COR-L47 (cell line): Measurements from ENCODE around the gene COL12A1.

Experiments
- DNase-seq: peaks from one replicate; lab custom pipeline; 2025; lab: John Stamatoyannopoulos, UW

The COL12A1 gene

GRCh38 chr6:75176076-75176582 is 29.7 kb downstream of the COL12A1 start:
- no peak for DNase-seq

GRCh38 chr6:75171986-75172385 is 33.9 kb downstream of the COL12A1 start:
- DNase-seq, result no peak

- no peak for DNase-seq
These were observed 34.3 kb downstream of the COL12A1 start for GRCh38 chr6:75171567-75171966.

GRCh38 chr6:75170691-75171560 is 34.9 kb downstream of the COL12A1 start:
- DNase-seq, result no peak

- no peak for DNase-seq
These were observed 35.9 kb downstream of the COL12A1 start for GRCh38 chr6:75169689-75170586.

GRCh38 chr6:75167851-75168250 is 38.0 kb downstream of the COL12A1 start:
- no peak for DNase-seq

GRCh38 chr6:75167325-75167724 is 38.5 kb downstream of the COL12A1 start:
- no peak for DNase-seq

GRCh38 chr6:75166773-75167172 is 39.1 kb downstream of the COL12A1 start:
- DNase-seq, result no peak

- no peak for DNase-seq
These were observed 39.6 kb downstream of the COL12A1 start for GRCh38 chr6:75166236-75166635.

- DNase-seq, result no peak
These were observed 47.7 kb downstream of the COL12A1 start for GRCh38 chr6:75158176-75158575.

GRCh38 chr6:75157336-75157735 is 48.5 kb downstream of the COL12A1 start:
- no peak for DNase-seq

GRCh38 chr6:75156186-75156878 is 49.5 kb downstream of the COL12A1 start:
- no peak for DNase-seq

- no peak for DNase-seq
These were observed 50.2 kb downstream of the COL12A1 start for GRCh38 chr6:75155631-75156030.

- DNase-seq, result no peak
These were observed 50.9 kb downstream of the COL12A1 start for GRCh38 chr6:75154973-75155372.

- DNase-seq, result no peak
These were observed 55.0 kb downstream of the COL12A1 start for GRCh38 chr6:75150685-75151412.

- no peak for DNase-seq
These were observed 56.2 kb downstream of the COL12A1 start for GRCh38 chr6:75149696-75150095.

GRCh38 chr6:75149240-75149639 is 56.6 kb downstream of the COL12A1 start:
- no peak for DNase-seq

GRCh38 chr6:75147512-75147911 is 58.3 kb downstream of the COL12A1 start:
- DNase-seq, result no peak

- no peak for DNase-seq
These were observed 59.9 kb downstream of the COL12A1 start for GRCh38 chr6:75145976-75146375.

- no peak for DNase-seq
These were observed 60.6 kb downstream of the COL12A1 start for GRCh38 chr6:75145211-75145610.

- no peak for DNase-seq
These were observed 61.5 kb downstream of the COL12A1 start for GRCh38 chr6:75144386-75144785.
